Suprapubic skin (tissue), 3 donors: ENCODE data around the gene PARP1.

ENCODE experiments used
- POLR2A ChIP-seq, 2 donors: fragments of 450-650 bp; IDR thresholded peaks; one replicate each; pipeline ENCODE4 v1.6.1; 2017; ENCODE audit warnings: antibody characterized with exemption in 2 of 2, mild to moderate bottlenecking in 2 of 2, moderate library complexity in 2 of 2
- TF ChIP-seq, protein P1 (sequence below), 2 donors: fragments of 200-600 bp in 1 of 2; fragments of 450-650 bp in 1 of 2; sonication (generic) in 1 of 2; IDR thresholded peaks; one replicate each; pipeline ENCODE4 v1.5.1; 2016 to 2019; ENCODE audit warnings: antibody characterized with exemption in 2 of 2, mild to moderate bottlenecking in 1 of 2, moderate library complexity in 1 of 2

DNA sequence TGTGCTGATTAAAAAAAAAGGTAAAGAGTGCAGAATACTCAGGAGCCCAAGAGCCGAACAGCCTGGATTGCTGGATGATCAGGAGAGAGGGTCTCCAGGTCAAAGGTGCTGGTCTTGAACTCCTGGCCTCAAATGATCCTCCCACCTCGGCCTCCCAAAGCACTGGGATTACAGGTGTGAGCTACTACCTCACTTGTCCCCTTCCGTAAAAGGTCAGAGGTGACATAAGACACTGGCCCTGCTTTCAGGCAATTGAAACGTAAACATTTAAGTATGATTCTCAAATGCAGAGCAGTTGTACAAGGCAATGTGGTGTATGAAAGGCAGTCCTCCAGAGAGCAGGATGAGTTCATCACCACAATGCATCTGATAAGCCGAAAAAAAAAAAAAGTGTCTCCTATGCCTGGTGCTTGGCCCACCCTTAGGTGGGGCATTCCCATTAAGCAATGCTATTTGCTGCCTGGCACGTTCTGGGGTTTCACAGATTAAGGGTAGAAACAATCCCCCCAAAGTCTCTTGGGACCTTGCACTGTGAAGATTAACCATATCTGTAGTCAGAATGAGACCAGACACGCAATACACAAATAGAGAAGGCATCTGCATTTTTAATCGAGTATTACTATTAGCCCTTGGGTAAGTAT is 47.7 kb downstream of the PARP1 start:
- TF ChIP-seq, protein P1, sequence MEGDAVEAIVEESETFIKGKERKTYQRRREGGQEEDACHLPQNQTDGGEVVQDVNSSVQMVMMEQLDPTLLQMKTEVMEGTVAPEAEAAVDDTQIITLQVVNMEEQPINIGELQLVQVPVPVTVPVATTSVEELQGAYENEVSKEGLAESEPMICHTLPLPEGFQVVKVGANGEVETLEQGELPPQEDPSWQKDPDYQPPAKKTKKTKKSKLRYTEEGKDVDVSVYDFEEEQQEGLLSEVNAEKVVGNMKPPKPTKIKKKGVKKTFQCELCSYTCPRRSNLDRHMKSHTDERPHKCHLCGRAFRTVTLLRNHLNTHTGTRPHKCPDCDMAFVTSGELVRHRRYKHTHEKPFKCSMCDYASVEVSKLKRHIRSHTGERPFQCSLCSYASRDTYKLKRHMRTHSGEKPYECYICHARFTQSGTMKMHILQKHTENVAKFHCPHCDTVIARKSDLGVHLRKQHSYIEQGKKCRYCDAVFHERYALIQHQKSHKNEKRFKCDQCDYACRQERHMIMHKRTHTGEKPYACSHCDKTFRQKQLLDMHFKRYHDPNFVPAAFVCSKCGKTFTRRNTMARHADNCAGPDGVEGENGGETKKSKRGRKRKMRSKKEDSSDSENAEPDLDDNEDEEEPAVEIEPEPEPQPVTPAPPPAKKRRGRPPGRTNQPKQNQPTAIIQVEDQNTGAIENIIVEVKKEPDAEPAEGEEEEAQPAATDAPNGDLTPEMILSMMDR (IDR thresholded peaks at IDR 0.05), result no peak
- TF ChIP-seq POLR2A (IDR thresholded peaks at IDR 0.05), result no peak
